Stomach smooth muscle (tissue), 2 donors: ENCODE data around the gene ZNF157.
"Not testable (repeated sequence)": the region's sequence is repeated elsewhere in the genome, so short reads cannot be mapped to it uniquely, and the experiment has no call there.

Experiments used
- H3K27ac ChIP-seq: one replicate; pipeline ENCODE4 v1.7.0; 2013; ENCODE audit warnings: mild to moderate bottlenecking, low read length, inconsistent platforms
- H3K27me3 ChIP-seq, 2 donors: one replicate each; pipeline ENCODE4 v1.7.0; 2013; ENCODE audit warnings: low read length in 2 of 2; ENCODE audit not compliant: insufficient read depth in 2 of 2, control insufficient read depth in 1 of 2
- H3K36me3 ChIP-seq, 2 donors: one replicate each; pipeline ENCODE4 v1.7.0; 2013; ENCODE audit warnings: low read length in 2 of 2; ENCODE audit not compliant: control insufficient read depth in 2 of 2, insufficient read depth in 2 of 2
- H3K4me1 ChIP-seq: one replicate; pipeline ENCODE4 v1.7.0; 2013; ENCODE audit warnings: low read length; ENCODE audit not compliant: control insufficient read depth, insufficient read depth
- H3K4me3 ChIP-seq, 2 donors: one replicate each; pipeline ENCODE4 v1.7.0; 2013; ENCODE audit warnings: low read length in 2 of 2
- H3K9ac ChIP-seq, 2 donors: one replicate each; pipeline ENCODE4 v1.7.0; 2013; ENCODE audit warnings: low read length in 2 of 2, mild to moderate bottlenecking in 1 of 2
- H3K9me3 ChIP-seq, 2 donors: one replicate each; pipeline ENCODE4 v1.7.0; 2013; ENCODE audit warnings: low read length in 2 of 2; ENCODE audit not compliant: control insufficient read depth in 2 of 2
- donor health status: healthy.
- donor health status: Pancreatic carcinoma.

The ZNF157 gene

GRCh38 chrX:47373198-47373597 is 2.8 kb downstream of the ZNF157 start:
- Histone ChIP-seq H3K9me3 (no peaks in the 10 kb centered on the region), H3K27ac (no peak overlapping the region), H3K4me3 (no peak overlapping the region), H3K9ac (no peak overlapping the region), H3K27me3 (peaks cover 0 to 4% of the 10 kb centered on the region in 2 donors), H3K36me3 (no peaks in the 10 kb centered on the region), H3K4me1 (no peaks in the 10 kb centered on the region)

- Histone ChIP-seq H3K27me3 (peaks cover 0 to 7% of the 10 kb centered on the region in 2 donors), H3K9ac (no peak overlapping the region), H3K4me3 (no peak overlapping the region), H3K4me1 (no peaks in the 10 kb centered on the region), H3K36me3 (no peaks in the 10 kb centered on the region), H3K9me3 (no peaks in the 10 kb centered on the region), H3K27ac (no peak overlapping the region)
Measured at GRCh38 chrX:47380268-47380667, 9.9 kb downstream of the ZNF157 start.

- not testable (repeated sequence) for H3K4me1 ChIP-seq, H3K27me3 ChIP-seq, H3K27ac ChIP-seq, H3K9me3 ChIP-seq, H3K4me3 ChIP-seq, H3K9ac ChIP-seq, H3K36me3 ChIP-seq
Measured at GRCh38 chrX:47380837-47381236, 10.5 kb downstream of the ZNF157 start.

GRCh38 chrX:47384502-47384901 is 14.1 kb downstream of the ZNF157 start:
- Histone ChIP-seq H3K4me3 (no peak overlapping the region), H3K9me3 (no peaks in the 10 kb centered on the region), H3K36me3 (no peaks in the 10 kb centered on the region), H3K27ac (no peak overlapping the region), H3K9ac (no peak overlapping the region), H3K4me1 (no peaks in the 10 kb centered on the region), H3K27me3 (peaks cover 0 to 3% of the 10 kb centered on the region in 2 donors)

GRCh38 chrX:47390780-47391179 is 20.4 kb downstream of the ZNF157 start:
- H3K9ac ChIP-seq = no peak overlapping the region
- no peaks in the 10 kb centered on the region for H3K27me3 ChIP-seq
- no peak overlapping the region for H3K4me3 ChIP-seq
- H3K4me1 ChIP-seq = no peaks in the 10 kb centered on the region
- no peaks in the 10 kb centered on the region for H3K9me3 ChIP-seq
- no peak overlapping the region for H3K27ac ChIP-seq
- H3K36me3 ChIP-seq = no peaks in the 10 kb centered on the region

- no peaks in the 10 kb centered on the region for H3K4me1 ChIP-seq
- no peak overlapping the region for H3K27ac ChIP-seq
- no peaks in the 10 kb centered on the region for H3K27me3 ChIP-seq
- no peak overlapping the region for H3K4me3 ChIP-seq
- no peaks in the 10 kb centered on the region for H3K36me3 ChIP-seq
- peaks cover 4 to 30% of the 10 kb centered on the region in 2 donors for H3K9me3 ChIP-seq
- H3K9ac ChIP-seq = no peak overlapping the region
Measured at GRCh38 chrX:47413179-47413594, 42.8 kb downstream of the ZNF157 start.

GRCh38 chrX:47420265-47420664 is 49.9 kb downstream of the ZNF157 start:
- Histone ChIP-seq H3K36me3 (no peaks in the 10 kb centered on the region), H3K4me3 (no peak overlapping the region), H3K9ac (no peak overlapping the region), H3K9me3 (peaks cover 0 to 17% of the 10 kb centered on the region in 2 donors), H3K4me1 (no peaks in the 10 kb centered on the region), H3K27me3 (peaks cover 0 to 6% of the 10 kb centered on the region in 2 donors), H3K27ac (no peak overlapping the region)

GRCh38 chrX:47420962-47421361 is 50.6 kb downstream of the ZNF157 start:
- no peak overlapping the region for H3K27ac ChIP-seq
- no peak overlapping the region for H3K9ac ChIP-seq
- H3K27me3 ChIP-seq = peaks cover 0 to 6% of the 10 kb centered on the region in 2 donors
- H3K4me3 ChIP-seq = no peak overlapping the region
- H3K36me3 ChIP-seq = no peaks in the 10 kb centered on the region
- H3K4me1 ChIP-seq = no peaks in the 10 kb centered on the region
- H3K9me3 ChIP-seq = peaks cover 0 to 17% of the 10 kb centered on the region in 2 donors

GRCh38 chrX:47422444-47422843 is 52.1 kb downstream of the ZNF157 start:
- Histone ChIP-seq H3K4me3 (no peak overlapping the region), H3K27me3 (peaks cover 0 to 6% of the 10 kb centered on the region in 2 donors), H3K27ac (no peak overlapping the region), H3K9ac (no peak overlapping the region), H3K9me3 (peaks cover 0 to 17% of the 10 kb centered on the region in 2 donors), H3K36me3 (no peaks in the 10 kb centered on the region), H3K4me1 (no peaks in the 10 kb centered on the region)

GRCh38 chrX:47430925-47431324 is 60.5 kb downstream of the ZNF157 start:
- no peak overlapping the region for H3K9ac ChIP-seq
- no peaks in the 10 kb centered on the region for H3K36me3 ChIP-seq
- no peaks in the 10 kb centered on the region for H3K27me3 ChIP-seq
- no peak overlapping the region for H3K4me3 ChIP-seq
- H3K9me3 ChIP-seq = no peaks in the 10 kb centered on the region
- no peaks in the 10 kb centered on the region for H3K4me1 ChIP-seq
- H3K27ac ChIP-seq = no peak overlapping the region

GRCh38 chrX:47446431-47446830 is 76.1 kb downstream of the ZNF157 start:
- Histone ChIP-seq H3K4me3 (no peak overlapping the region), H3K27ac (no peak overlapping the region), H3K9me3 (peaks cover 0 to 23% of the 10 kb centered on the region in 2 donors), H3K36me3 (peaks cover 18 to 20% of the 10 kb centered on the region in 2 donors), H3K9ac (no peak overlapping the region), H3K27me3 (peaks cover 0 to 4% of the 10 kb centered on the region in 2 donors), H3K4me1 (no peaks in the 10 kb centered on the region)
